HG03520 (cell line): ENCODE results near the gene TMPRSS6.

ENCODE experiments used
- ATAC-seq: cut with Tn5 transposase; IDR thresholded peaks from one replicate; pipeline ENCODE4 v1.9.1; 2021; ENCODE audit warnings: mild to moderate bottlenecking, moderate library complexity; ENCODE audit not compliant: unreplicated experiment

The TMPRSS6 gene

DNA sequence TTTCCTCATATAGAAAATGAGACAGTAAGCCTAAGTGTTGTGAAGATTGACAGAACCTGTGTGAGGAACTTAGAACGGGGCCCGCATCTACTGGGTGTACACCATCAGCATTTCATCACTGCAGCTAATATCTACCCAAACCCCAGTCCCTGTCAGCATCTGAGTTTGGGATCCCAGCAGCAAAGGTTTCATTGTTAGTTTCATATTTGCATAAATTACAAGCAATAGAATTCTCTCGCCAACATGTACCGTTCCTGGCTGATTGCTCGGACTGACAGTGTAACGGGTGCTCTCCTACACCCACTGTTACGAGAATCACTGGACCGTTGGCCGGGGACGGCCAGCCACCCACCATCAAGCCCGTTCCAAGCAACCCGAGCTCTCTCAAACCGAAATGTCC is 10.4 kb upstream of the TMPRSS6 start:
- no peak for ATAC-seq

DNA sequence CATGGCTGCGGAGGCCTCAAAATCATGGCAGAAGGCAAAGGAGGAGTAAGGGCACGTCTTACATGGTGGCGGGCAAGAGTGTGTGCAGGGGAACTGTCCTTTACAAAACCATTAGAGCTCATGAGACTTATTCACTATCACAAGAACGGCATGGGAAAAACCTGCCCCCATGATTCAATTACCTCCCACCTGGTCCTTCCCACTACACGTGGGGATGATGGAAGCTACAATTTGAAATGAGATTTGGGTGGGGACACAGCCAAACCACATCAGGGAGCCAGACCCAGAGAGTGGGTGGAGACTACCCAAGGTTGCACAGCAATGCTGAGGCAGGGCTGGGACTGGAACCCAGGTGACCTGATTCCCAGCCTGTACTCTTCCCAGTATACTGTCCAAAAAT is 8.6 kb upstream of the TMPRSS6 start:
- ATAC-seq, result no peak

DNA sequence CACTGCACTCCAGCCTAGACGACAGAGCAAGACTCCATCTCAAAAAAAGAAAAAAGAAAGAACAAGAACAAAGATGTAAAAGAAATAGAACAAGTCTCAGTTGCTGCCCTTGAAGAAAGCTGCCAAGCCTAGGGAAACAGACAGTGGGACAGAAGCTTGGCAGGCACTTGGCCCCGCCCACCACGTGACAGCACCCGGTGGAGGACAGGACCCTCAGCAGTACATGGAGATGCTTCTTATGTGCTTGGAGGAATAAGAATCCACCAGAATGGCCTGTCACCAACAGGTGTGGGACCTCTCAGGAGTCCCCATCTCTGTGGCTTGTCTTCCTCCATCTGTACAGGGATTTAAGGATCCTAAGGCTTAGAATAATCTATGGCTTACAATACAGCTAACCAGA is 7.6 kb upstream of the TMPRSS6 start:
- no peak for ATAC-seq

DNA sequence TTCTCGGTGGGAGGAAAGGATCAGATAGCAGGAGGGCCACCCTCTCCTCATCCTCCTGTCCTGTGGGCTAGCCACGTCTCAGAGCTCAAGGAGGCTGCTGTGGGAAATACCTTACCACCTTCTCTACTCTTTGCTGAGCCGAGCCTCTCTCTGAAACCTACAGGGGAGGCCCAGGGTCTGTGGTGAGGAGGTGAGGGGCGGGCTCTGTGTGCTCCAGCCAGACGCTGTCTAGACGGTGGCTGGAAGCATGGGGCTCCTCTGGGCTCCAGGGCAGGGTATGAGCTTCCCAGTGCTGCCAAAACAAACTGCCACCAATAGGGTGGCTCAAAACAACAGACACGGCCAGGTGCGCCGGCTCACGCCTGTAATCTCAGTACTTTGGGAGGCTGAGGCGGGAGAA is 5.5 kb upstream of the TMPRSS6 start:
- ATAC-seq, result no peak

DNA sequence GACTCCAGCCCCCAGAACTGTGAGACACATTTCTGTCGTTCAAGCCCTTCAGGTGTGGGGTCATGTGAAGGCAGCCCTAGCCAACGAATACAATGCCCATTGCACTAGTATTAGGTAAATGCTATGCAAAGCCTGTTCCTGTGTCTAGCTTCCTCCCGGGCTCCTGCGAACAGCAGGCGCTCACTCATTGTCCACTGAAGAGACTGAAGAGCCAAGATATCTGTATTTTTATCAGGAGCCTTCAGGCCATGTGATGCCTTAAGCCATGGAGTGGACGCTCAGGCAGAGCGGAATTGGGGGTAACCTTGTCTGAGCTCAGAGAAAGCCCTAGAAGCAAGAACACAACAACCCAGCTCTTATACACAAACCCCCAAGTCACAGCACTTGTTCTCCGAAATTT is 4.2 kb upstream of the TMPRSS6 start:
- ATAC-seq, result no peak

DNA sequence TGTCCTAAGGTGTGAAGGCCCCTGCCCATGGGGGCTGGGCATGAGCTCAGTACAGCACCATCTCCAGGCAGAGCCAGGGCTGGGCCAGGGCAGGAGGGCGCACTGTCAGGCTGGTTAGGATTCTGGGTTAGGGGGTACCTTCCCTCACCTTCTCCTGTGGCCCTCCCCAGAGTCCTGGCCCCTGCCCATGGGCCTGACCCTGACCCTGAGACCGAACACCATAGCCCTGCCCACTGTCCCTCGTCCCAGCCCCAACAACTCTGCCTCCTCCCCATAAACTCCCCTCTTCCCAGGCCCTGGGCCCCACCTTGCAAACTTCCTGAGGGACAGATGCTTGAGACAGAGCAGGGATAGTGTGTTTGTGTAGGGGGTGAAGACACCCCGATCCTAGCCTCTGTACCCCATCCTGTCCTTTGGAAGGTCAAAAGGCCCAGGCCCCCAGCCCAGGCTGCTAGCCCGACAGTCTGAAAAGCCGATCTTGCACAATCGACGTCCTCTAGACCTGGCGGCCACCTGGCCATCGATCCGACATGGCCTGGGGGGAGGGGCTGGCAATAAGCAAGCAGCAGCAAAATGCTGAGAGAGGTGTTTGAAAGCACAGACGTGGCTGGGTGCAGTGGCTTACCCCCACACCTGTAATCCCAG is 2.7 kb upstream of the TMPRSS6 start:
- ATAC-seq, result no peak

DNA sequence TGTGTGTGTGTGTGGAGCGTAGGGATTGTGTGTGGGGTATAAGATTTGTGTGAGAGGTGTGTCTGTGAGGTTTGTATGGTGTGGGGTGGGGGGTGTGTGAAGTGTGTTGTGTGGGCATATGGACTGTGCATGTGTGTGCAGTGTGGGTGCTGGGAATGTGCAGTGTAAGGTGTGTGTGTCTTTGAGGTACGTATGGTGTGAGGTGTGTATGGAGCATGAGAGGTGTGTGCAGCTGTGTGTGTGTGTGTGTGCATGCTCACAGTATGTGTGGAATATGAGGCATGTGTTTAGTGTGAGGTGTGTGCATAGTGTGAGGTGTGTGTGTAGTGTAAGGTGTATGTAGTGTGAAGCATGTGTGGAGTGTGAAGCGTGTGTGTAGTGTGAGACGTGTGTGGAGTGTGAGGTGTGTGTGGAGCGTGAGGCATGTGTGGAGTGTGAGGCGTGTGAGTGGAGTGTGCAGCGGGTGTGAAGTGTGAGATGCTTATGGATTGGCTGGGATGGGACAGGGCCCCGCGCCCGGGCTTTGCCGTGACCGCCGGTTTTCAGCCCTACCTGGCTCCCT is 1.7 kb upstream of the TMPRSS6 start:
- no peak for ATAC-seq

DNA sequence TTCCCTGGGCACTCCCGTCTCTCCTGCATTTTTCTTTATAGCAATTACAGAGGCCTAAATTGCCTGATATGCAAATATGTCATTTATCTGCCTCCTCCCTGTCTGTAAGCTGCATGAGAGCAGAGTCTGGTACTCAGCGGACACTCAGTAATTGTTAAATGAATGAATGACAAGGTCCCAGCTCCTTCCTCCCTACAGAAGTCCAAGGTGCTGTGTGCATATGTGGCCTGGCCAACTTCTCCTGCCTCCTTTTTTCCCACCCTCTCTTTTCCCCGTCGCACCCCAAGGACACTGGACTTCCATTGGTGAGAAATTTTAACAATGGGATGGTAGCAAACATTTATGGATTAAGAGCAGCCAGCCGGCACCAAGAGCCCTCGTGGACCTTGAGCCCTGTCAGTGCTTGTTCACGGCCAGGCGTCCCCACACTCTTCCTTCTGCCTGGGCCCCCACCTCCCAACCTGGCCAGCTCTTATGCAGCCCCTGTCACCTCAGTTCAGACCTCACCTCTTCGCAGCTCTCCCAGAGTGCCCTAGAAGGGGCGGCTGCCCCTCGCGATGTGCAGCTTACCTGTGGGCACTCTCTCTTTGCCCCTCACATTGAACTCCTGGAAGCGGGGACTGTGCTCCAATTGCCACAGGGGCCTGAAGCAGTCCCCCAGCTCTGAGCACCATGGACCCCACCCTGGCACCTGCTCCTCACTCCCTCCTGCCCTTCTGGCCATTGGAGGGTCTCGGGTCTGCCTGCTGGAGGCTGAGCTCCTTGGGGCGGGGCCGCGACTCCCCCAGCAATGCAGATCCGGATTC is 1.5 kb downstream of the TMPRSS6 start:
- no peak for ATAC-seq

DNA sequence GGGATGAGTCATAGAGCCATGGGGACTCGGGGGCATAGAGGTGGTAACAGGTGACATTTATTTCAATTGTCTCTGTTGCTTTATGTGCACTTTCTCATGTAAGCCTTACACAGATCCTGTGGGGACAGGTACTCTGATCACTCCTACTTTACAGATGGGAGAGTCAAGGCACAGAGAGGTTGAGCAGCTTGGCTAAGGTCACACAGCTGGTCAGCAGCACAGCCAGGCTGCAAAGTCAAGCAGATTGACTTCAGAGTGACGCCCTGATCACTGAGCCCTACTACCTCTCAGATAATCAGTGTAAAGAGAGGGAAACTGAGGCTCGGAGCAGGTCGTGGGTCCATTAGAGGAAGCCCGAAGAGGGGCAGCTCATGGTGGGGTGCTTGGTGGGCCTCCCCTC is 3.5 kb downstream of the TMPRSS6 start:
- ATAC-seq, result no peak

DNA sequence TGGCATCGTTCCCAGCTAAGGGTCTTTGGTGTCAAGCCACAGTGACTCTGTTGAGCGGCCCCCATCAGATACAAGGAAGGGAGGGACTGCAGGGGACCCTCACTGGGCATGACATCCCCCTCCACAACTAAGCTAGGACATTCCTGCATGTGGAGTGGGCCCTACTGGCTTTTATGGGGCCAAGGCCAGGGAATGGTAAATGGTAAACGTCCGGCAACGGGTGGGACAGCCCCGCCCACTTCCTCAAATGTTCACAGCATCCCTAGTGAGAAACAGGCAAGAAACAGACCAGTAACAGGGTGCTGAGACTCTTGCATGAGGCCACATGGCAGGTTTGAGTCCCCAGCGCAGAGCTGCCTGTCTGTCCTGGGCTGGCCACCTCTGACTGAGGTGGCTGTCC is 4.4 kb downstream of the TMPRSS6 start:
- no peak for ATAC-seq

DNA sequence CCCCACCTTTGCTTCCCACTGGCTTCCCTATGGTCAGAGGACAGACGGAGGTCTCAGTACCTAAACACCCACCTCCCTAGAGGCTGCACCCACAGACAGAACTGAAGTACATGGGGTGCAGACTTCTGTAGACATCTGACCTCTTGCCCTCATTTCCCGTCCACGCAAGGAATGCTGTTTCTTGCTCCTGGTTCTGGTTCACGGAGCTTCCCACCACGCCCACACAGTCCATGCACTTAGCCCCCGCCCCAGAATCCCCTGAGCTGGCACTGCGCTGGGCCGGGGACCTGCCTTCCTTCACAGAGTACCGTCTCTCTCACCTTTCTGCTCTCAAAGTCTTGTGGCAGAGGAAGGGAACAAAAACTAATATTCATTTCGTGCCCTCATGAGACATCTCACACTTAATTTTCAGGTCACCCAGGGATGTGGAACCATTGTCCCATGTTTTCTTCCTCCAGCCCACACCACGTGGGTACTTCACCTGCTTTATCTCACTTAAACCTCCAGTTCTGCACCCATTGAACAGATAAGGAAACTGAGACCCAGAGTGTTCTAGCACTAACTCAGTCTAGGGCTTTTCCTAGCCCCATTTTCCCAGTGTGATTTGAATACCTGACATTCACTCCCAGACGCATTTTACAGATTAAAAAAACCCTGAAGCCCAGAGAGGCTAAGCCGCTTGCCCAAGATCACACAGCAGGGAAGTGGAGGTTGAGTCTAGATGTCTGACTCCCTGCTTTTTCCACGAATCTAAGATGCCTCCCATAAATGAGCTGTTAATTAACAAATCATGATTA is 5.7 kb downstream of the TMPRSS6 start:
- no peak for ATAC-seq

DNA sequence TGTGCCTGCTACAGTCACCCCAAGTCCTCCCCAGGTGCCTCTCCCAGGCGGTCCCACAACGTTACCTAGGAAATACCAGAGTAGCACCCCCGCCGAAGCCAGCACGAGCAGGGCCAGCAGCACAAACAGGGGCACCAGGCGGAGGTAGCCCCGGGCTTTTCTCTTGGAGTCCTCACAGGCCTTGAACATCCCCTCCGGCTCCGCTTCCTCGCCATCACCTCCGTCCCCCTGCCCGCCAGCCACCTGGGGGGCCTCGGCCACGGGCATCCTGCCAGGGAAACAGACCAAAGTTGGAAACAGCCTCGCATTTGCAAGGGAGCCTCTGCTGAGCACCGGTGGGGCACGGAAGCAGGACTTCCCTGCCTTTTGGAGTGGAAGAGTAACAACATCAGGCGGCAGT is 6.4 kb downstream of the TMPRSS6 start:
- ATAC-seq, result no peak

DNA sequence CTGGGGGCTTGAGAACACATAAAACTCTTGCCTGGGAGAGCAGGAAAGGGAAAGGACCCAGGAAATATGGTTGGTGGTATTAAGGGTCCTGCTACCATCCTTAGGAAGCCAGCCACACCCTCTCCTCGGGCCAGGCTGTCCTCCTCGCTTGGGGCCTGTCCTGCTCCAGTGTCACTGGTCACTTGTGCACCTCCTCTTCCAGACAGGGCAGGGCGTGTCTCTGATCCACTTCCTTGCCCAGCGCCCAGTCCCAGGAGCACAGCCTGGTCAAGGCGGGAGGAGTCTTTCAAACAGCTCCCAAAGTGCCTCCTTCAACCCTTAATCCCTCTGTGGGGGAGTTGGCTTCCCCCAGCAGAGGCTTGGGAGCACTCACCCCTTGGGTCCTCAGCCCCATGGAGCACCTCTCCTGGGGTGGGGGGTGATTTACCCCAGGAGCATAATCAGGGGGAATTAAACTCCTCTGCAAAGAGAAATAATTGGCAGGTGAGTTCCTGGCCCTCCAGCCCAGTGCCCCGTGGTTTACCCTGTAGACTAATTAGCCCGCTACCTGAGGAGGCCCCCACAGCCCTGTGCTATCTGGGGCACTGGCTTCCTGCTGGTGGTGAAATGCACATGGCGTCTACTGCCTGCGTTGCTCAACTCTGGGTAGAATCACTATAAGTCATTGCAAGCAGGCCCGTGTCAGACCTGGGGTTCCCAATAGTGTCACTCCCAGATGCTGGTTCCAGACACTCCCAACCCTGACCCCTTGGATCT is 8.0 kb downstream of the TMPRSS6 start:
- no peak for ATAC-seq

DNA sequence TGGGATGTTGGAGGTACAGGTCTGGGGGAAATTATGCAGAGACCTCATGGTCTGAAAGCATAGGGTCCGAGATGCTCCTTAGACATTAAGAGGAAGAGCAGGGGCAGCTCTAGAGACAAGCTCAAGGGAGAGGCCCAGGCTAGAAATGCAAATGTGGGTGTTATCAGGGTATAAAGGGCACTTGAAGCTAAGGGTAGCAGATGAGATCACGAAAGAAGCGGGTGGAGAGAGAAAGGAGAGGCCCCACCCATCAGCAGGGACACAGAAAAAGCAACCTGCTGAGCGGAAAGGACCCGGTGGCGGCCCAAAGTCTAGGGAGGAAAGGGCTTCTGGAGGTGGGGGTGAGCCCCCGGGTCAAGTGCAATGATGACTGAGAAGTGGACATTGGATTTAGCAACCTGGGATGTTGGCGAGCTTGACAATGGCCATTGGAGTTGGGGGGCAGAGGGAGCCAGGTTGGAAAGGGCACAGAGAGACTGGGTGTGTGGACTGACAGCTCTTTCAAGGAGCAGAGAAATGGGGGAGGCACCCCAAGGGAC is 8.9 kb downstream of the TMPRSS6 start:
- ATAC-seq, result no peak

DNA sequence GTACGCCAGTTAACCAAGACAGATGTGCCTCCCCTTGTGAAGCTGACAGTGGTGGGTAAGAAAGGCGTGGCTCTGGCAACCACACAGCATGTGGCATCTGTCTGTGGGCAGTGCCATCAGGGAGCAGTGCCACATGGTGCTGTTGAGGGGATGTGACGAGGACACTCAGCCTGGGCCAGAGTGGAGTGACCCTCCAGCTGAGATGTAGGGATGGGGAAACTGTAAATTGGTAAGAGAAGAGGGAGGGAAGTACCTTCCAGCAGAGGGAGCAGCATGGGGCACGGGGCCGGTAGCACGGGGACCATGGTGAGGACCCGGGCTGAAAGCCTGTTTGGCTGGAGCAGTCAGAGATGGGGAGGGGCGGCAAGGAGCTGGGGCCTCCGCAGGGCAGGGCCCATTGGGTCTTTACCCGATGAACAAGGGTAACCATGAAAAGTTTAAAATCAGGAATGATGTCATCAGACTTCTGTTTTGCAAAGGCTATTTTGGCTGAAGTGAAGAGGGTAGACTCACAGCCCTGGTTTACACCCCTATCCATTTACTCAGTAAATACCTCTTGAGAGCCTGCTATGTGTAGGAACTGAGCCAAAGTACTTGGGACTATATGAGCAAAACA is 10.4 kb downstream of the TMPRSS6 start:
- no peak for ATAC-seq

DNA sequence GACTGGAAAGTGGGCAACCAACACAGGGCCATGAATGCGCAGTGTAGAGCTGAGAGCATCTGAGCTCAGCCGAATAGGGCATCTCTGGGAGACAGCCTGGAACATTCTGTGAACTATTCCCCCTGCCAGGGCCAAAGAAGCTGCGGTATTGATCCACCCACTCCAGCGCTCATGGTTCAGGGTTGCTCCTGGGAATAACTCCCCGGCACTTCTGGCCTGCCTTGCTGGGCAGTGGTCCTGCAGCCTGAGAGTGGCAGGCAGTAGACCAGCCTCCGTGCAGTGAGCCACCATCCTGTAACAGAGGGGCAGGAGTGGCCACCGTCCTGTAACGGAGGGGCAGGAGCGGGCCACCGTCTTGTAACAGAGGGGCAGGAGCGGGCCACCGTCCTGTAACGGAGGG is 12.2 kb downstream of the TMPRSS6 start:
- ATAC-seq, result no peak

DNA sequence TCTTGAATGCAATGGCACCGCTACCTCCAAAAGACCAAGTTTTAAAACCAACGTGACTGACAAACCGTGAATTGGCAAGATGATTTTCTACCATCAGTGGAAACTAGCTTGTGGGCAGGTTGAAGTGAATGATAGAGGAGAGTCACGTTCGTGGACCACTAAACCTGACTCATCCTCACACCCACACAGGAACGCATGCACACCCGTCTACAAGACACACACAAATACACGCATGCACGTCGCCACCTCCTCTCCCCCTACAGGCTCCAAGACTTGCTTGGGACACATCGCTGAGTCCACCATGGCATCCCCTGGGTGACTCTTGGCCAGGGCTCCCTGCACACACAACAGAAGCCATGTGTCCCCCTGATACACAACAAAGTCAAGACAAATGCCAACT is 14.4 kb downstream of the TMPRSS6 start:
- no peak for ATAC-seq

DNA sequence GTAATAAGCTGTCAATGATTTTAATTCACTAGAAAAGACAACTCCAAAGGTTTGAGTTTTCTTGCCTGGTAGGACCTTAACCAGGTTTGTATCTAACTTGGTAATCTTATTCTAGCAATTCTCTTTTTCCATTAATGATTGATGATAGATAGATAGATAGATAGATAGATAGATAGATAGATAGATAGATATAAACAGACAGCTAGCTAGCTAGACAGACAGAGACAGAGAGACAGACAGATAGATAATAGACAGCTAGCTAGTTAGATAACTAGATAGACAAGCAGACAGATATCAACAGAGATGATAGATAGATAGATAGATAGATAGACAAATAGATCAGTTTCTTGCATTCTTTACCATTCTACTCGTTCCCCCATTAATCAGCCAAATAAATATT is 15.3 kb downstream of the TMPRSS6 start:
- ATAC-seq, result no peak

DNA sequence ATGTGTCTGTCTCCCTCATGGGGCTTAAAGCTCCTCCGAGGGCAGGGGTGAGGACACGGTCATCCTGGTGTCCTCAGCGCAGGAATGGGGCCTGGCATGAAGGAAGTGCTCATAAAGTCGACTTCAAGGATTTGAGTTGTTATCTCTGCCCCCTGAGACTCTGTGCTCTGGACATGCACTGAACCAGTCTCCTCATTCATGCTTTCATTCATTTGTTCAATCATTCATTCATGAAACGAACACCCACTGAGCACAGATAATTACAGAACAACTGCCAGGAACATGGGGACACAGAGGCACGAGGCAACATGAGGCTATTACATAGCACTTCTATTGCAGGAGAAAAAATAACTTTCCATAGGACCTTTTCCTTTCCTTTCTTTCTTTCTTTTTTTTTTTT is 16.5 kb downstream of the TMPRSS6 start:
- ATAC-seq, result no peak

DNA sequence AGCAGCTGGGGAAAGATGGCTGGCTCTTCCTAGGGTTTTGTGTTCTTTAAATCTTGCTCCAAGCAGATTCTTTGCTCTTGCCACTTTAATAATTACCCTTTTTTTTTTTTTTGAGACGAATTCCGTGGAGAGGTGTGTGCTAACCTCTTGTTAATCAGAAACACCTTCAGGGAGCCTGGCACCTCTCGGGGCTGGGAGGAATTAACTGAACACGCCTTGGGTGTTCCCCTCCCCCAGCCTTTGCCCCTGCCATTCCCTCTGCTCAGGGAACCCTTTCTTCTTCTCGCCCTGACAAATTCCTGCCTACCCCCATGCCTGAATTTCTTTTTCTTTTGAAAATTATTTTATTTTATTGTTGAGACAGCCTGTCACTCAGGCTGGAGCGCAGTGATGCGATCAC is 17.5 kb downstream of the TMPRSS6 start:
- no peak for ATAC-seq
